Stimulated activated CD4-positive, alpha-beta T cell treated with anti-CD3 and anti-CD28 coated beads, TNF-alpha, amount 100 ng/mL, for 1 hour (primary cell): Measurements from ENCODE around the gene MATN3.

ENCODE experiments used
- DNase-seq, 3 donors: peaks; one replicate each; pipeline ENCODE4 v3.0.0-alpha.2; 2020; ENCODE audit warnings: low read depth in 3 of 3, low spot score in 1 of 3

MATN3 gene

DNA sequence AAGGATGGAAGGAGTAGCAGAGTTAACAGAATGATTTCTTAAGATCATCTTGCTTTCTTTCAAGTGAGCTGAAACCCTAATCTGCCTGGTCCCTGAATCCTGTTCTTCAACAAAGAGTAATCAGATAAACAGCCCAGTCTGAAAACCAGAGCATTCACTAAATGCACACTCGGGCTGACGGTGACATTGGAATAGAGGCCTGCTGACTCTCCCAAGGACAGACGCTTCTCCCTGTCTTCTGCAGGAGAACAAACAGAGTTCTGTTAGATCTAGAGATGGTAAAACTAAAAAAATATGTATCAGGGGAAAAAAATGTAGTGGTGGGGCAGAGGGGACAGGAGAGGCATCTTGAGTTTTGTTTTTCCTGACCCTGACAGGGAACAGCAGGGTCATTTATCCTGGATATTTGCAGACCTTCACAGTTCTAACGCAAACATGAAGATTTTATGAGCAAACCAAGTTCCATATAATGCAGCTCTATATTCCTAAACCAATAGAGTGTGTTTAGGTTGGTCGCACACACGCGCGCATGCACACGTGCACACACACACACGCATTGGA, 7.3 kb downstream of the MATN3 start:
- DNase-seq = no peak

- DNase-seq = no peak
These were observed 11.1 kb downstream of the MATN3 start for GRCh38 chr2:20001361-20001863.

GRCh38 chr2:19993731-19994130, 18.7 kb downstream of the MATN3 start:
- no peak for DNase-seq

- DNase-seq = no peak
These were observed 20.6 kb downstream of the MATN3 start for GRCh38 chr2:19991895-19992294.

GRCh38 chr2:19990416-19990728, 22.1 kb downstream of the MATN3 start:
- DNase-seq = no peak

DNA sequence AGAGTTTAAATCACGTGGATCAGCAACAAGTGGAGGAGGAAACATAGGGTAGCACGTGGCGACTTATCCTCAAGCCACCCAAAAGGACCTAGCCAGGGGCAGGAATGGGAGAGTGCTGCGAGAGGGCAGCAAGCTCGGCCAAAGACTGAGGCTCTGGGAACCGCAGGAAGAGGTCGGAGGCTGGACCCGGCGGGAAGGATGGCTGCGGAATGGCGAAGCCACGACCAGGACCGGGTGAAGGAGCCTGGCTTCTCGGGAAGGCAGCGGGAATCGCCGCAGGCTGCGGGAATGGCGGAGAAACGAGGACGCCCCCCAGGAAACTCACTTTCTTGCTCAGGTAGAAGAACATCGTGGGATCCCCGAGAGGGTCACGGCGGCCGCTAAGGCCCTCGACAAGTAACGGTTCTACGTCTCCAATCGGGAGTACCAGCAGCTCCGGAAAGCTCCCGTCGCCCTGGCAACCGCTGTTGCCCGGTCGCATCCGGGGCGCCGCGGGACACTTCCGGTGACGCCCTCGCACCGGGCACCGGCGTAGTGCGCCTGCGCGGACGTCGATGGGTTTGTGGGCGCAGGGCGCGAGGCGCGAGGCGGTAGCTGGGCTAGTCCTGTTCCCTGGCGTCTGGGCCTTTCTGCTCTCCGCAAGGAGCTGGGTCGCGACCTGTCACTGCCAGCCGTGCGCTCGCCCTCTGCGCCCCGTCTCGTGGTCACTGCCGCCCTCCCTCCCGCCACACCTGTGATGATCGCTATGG, 22.6 kb downstream of the MATN3 start, which contains the start of gene WDR35:
Gene WDR35, minus strand, starts transcription at position 439 of the 749 bp plus-strand sequence. Its CDS starts 90 bp downstream, at position 349.
- DNase-seq = peak; percentile 70 to 92 (median 82)

DNA sequence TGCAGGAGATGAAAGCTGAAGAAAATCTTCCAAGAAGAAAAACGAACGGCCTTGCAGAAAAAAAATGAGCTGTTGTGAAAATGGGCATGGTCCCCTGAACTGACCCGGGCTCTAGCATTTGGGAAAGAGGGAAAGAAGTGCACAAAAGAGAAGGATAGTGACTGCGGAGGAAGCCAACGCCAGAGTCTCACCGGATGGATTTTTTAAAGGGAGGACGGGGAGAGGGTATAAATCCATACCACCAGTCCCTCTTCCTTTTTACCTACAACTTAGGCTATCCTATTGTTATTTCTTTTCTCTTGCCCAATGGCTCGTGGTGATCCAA, 23.2 kb downstream of the MATN3 start:
- DNase-seq = no peak

DNA sequence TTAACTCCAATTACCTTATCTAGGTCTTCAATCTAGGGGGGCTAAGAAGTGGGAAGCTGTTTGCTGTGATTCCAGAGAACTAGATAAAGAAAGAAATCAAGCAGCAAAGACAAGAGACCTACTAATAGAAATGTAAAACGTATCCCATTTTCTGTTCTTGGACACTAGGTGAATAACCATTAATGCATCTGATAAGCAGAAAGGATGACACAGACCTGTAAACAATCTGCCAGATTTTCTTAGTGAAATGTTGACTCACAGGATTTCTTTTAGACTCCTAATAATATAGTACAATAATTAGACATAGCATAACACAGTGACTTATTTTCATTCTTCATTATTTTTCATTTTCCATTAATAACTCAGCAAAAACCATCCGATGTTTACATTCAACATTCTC, 23.9 kb downstream of the MATN3 start:
- no peak for DNase-seq

GRCh38 chr2:19987936-19988335, 24.5 kb downstream of the MATN3 start:
- DNase-seq = no peak

GRCh38 chr2:19982268-19982667, 30.2 kb downstream of the MATN3 start:
- DNase-seq = no peak

- DNase-seq = no peak
These were observed 32.5 kb downstream of the MATN3 start for GRCh38 chr2:19979932-19980331.

DNA sequence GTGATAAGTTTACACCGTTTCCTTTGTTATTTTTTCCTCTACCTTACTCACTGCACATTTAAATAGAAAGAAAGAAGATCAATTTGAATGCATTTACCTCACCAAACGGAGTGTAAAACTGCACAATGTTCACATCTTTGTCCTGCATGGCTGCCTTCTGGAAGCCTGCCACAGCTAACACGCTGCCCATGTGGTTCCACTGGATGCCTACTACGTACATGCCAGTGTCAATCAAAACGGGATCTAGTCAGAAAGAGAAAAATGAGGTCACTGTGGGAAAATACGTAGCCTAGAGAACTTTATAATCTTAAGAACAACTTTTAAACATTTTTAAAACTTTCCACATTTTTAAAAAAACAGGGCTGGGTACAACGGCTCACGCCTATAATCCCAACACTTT, 39.0 kb downstream of the MATN3 start:
- no peak for DNase-seq

DNA sequence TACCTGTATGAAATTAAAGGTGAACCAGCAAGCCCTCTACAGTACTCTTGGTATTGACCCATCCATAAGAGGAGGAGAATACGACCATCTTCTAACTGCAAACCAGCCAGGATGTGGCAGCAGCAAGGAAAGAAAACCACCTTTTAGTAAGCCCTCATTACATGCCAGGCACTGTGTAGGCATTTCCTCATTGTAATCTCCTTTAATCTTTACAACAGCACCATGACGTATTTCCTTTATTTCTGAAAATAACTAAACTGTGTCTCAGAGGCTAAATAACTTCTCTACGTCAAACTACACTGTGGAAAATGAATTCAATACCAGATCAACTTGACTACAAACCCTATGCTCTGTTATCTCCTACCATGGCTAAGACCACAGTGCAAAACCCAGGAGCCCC, 40.8 kb downstream of the MATN3 start:
- no peak for DNase-seq

DNA sequence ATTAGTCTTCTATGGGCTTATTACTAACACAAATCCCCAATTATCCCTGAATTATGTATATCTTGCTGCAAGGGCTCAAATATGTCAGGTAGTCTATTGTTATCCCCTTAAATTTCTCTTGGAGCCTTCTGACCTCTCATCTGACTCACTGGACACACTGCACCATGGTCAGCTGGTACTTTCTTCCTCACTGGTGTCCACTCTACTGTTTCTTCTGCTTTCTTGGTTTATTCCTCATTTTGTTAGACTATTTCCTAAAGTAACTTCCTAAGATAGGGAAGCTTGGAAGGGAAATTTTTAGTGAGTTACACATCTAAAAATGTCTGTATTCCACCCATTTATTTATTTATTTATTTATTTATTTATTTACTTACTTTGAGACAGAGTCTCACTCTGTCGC, 49.1 kb downstream of the MATN3 start:
- DNase-seq = no peak

GRCh38 chr2:19955544-19956422, 56.7 kb downstream of the MATN3 start:
- peak; percentile 2 to 7 (median 7) for DNase-seq

- DNase-seq = no peak
These were observed 63.4 kb downstream of the MATN3 start for GRCh38 chr2:19949071-19949470.

GRCh38 chr2:19947184-19947940, 65.1 kb downstream of the MATN3 start:
- DNase-seq = no peak

GRCh38 chr2:19944205-19944845, 68.1 kb downstream of the MATN3 start:
- DNase-seq = no peak

DNA sequence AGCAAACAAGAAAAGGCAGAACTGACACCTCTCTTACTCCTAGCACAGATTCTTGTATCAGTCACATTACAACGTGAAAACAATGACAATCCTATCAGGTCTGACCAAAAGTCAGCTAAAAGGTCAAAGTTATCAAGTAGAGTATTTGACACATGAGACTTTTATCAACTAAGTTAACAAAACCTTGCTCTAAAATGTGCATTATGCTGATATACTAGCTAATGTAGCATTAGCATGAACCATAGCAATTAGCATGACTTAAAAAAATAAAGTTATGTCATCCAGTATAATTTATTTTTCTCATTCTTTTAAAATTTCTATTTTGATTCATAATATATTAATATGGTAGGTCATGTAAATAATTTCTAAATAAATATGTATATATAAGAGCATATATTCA, 69.3 kb downstream of the MATN3 start:
- DNase-seq = no peak

GRCh38 chr2:19942199-19942598, 70.3 kb downstream of the MATN3 start:
- no peak for DNase-seq
